Right lobe of liver (tissue), 4 donors: Measurements from ENCODE around the gene POU3F3.

Experiments used
- CTCF ChIP-seq, 4 donors: fragments of 200-600 bp in 3 of 4; fragments of 450-650 bp in 1 of 4; IDR thresholded peaks; one replicate each; pipeline versions ENCODE4 v1.5.1 to v1.8.0; 2016 to 2022; ENCODE audit warnings: antibody characterized with exemption in 4 of 4, mild to moderate bottlenecking in 2 of 4
- POLR2A ChIP-seq: fragments of 450-650 bp; IDR thresholded peaks from one replicate; pipeline ENCODE4 v1.6.1; 2017; ENCODE audit warnings: antibody characterized with exemption, mild to moderate bottlenecking
- donor health status: DM: no; HTN: no; CAD: no.
- donor health status: DM: no; HTN: no; CAD: no.
- donor health status: DM: no; HTN: yes; CAD: no.

- TF ChIP-seq CTCF (IDR thresholded peaks at IDR 0.05) (no peak), POLR2A (no peak)
Observed at GRCh38 chr2:104850361-104851290, 3.3 kb upstream of the POU3F3 start.
